Measurements from ENCODE around the gene TGIF1.

DNA sequence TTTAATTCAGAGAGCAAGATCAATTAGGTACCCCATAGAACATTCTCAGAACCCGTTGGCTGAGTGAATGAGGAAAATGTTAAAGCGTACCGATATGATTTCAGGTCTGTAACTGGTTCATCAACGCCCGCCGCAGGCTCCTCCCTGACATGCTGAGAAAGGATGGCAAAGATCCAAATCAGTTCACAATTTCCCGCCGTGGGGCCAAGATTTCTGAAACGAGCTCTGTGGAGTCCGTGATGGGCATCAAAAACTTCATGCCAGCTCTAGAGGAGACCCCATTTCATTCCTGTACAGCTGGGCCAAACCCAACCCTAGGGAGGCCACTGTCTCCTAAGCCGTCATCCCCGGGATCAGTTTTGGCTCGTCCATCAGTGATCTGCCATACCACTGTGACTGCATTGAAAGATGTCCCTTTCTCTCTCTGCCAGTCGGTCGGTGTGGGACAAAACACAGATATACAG, 7.3 kb downstream of the TGIF1 start:
- TF ChIP-seq, protein P1, sequence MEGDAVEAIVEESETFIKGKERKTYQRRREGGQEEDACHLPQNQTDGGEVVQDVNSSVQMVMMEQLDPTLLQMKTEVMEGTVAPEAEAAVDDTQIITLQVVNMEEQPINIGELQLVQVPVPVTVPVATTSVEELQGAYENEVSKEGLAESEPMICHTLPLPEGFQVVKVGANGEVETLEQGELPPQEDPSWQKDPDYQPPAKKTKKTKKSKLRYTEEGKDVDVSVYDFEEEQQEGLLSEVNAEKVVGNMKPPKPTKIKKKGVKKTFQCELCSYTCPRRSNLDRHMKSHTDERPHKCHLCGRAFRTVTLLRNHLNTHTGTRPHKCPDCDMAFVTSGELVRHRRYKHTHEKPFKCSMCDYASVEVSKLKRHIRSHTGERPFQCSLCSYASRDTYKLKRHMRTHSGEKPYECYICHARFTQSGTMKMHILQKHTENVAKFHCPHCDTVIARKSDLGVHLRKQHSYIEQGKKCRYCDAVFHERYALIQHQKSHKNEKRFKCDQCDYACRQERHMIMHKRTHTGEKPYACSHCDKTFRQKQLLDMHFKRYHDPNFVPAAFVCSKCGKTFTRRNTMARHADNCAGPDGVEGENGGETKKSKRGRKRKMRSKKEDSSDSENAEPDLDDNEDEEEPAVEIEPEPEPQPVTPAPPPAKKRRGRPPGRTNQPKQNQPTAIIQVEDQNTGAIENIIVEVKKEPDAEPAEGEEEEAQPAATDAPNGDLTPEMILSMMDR (IDR thresholded peaks at IDR 0.05; ENCODE audit: low read length) = no peak
- TF ChIP-seq EZH2 (IDR thresholded peaks at IDR 0.05; ENCODE audit: borderline replicate concordance, low read length) = no peak

All from OCI-LY1 (cell line).